K562 (cell line): ENCODE data around the gene BRCC3. TPM values are rescaled to one million over a fixed set of nuclear protein-coding genes. Genes with fewer than 3 reads are reported as not detected.
A peak's percentile ranks its signal among the peaks of the same experiment; 100 is the strongest.

Experiments
- RAD21 ChIP-seq, 2 experiments: fragments of 250-450 bp in 1 of 2; fragments of 450-650 bp in 1 of 2; sonication (Bioruptor Pico) in 1 of 2; formaldehyde crosslinking in 1 of 2; IDR thresholded peaks in 1 of 2; conservative IDR thresholded peaks in 1 of 2; 2 replicates each; pipeline versions ENCODE4 v1.4.0 to v1.8.0; 2020 to 2022; ENCODE audit warnings: mild to moderate bottlenecking in 2 of 2, moderate library complexity in 1 of 2
- ZNF263 ChIP-seq: sonication (generic); formaldehyde crosslinking; IDR thresholded peaks from 2 replicates; pipeline ENCODE4 v1.8.0; 2022; ENCODE audit warnings: mild to moderate bottlenecking, missing genetic modification reagents, borderline replicate concordance
- polyA plus RNA-seq, 8 experiments: library from polyadenylated mRNA; depleted of rRNA in 4 of 8; stranded (reverse) in 5 of 8; unstranded in 3 of 8; fragments of >200 nt; fragmentation: Nextera tagmentation in 2 of 8; fragmentation: Illumina TruSeq in 1 of 8; extraction: Ambion mirVana in 2 of 8; extraction: Trizol in 1 of 8; gene quantifications; 2 replicates each; pipeline versions ENCODE4 v1.2.1 to v1.2.3, GENCODE V29; 2011 to 2014; ENCODE audit warnings: inconsistent platforms in 1 of 8, missing spikeins in 1 of 8
- total RNA-seq, 7 experiments: library from RNA; depleted of rRNA in 6 of 7; stranded (reverse); fragments of >200 nt in 6 of 7; fragmentation: Illumina TruSeq in 2 of 7; extraction: Trizol in 2 of 7; gene quantifications; 2 replicates each; pipeline versions ENCODE4 v1.2.1 to v1.2.3, GENCODE V29; 2011 to 2021; ENCODE audit warnings: low replicate concordance in 1 of 7
- TF ChIP-seq, protein P1 (sequence below), 2 experiments: fragments of 450-650 bp; formaldehyde crosslinking in 1 of 2; IDR thresholded peaks; 2 replicates each; pipeline versions ENCODE4 v1.4.0 to v1.6.1; 2014 to 2020; ENCODE audit warnings: mild to moderate bottlenecking in 2 of 2, borderline replicate concordance in 1 of 2, low read depth in 1 of 2
- TF ChIP-seq, protein P2 (sequence below): conservative IDR thresholded peaks from 2 replicates; pipeline ENCODE4 v1.6.1; 2011; ENCODE audit warnings: low read depth, mild to moderate bottlenecking, low read length; ENCODE audit not compliant: control insufficient read depth
- TF ChIP-seq, protein P3 (sequence below): sonication (generic); formaldehyde crosslinking; IDR thresholded peaks from 2 replicates; pipeline ENCODE4 v1.8.0; 2023; ENCODE audit warnings: mild to moderate bottlenecking, missing genetic modification reagents
- TF ChIP-seq, protein P4 (sequence below): fragments of 450-650 bp; conservative IDR thresholded peaks from 2 replicates; pipeline ENCODE4 v1.6.1; 2016; ENCODE audit warnings: missing genetic modification characterization, low read depth, mild to moderate bottlenecking, missing compliant biosample characterization, moderate library complexity
- TF ChIP-seq, protein P5 (sequence below): fragments of 450-650 bp; IDR thresholded peaks from 2 replicates; pipeline ENCODE4 v1.6.1; 2016; ENCODE audit warnings: borderline replicate concordance

BRCC3 gene
- total and polyA plus RNA-seq, 9 of the 15 experiments (the other 6 are each of a cell fraction or from before 2014, with no cell fraction given): 9.6 to 44.8 (median 26.7) TPM

DNA sequence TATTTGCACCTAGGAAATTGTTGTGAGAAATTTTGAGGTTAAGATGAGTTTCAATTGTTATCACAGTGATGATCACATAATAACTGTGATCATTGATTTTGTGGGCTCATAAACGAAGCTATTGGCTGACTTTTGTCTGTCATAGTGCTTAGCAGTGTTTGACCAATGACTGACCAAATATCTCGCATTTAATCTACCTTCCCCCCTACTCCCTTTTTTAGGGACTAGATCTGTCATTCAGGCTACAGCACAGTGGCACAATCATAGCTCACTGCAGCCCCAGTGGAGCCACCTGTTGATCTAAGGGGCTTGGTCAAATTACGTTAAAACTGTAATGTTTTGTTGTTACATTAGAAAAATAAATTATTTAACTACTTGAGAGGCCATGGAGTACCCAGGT lies 43.2 kb upstream of the BRCC3 start (continued):
- TF ChIP-seq, protein P1, sequence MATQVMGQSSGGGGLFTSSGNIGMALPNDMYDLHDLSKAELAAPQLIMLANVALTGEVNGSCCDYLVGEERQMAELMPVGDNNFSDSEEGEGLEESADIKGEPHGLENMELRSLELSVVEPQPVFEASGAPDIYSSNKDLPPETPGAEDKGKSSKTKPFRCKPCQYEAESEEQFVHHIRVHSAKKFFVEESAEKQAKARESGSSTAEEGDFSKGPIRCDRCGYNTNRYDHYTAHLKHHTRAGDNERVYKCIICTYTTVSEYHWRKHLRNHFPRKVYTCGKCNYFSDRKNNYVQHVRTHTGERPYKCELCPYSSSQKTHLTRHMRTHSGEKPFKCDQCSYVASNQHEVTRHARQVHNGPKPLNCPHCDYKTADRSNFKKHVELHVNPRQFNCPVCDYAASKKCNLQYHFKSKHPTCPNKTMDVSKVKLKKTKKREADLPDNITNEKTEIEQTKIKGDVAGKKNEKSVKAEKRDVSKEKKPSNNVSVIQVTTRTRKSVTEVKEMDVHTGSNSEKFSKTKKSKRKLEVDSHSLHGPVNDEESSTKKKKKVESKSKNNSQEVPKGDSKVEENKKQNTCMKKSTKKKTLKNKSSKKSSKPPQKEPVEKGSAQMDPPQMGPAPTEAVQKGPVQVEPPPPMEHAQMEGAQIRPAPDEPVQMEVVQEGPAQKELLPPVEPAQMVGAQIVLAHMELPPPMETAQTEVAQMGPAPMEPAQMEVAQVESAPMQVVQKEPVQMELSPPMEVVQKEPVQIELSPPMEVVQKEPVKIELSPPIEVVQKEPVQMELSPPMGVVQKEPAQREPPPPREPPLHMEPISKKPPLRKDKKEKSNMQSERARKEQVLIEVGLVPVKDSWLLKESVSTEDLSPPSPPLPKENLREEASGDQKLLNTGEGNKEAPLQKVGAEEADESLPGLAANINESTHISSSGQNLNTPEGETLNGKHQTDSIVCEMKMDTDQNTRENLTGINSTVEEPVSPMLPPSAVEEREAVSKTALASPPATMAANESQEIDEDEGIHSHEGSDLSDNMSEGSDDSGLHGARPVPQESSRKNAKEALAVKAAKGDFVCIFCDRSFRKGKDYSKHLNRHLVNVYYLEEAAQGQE (IDR thresholded peaks at IDR 0.05; ENCODE audit: borderline replicate concordance): 0 out of 2 replicates have a peak, but pooled peaks have one; percentile 7
- TF ChIP-seq, protein P1 (CRISPR knock-in tag; IDR thresholded peaks at IDR 0.05; ENCODE audit: low read depth): no peak
- TF ChIP-seq, protein P2, sequence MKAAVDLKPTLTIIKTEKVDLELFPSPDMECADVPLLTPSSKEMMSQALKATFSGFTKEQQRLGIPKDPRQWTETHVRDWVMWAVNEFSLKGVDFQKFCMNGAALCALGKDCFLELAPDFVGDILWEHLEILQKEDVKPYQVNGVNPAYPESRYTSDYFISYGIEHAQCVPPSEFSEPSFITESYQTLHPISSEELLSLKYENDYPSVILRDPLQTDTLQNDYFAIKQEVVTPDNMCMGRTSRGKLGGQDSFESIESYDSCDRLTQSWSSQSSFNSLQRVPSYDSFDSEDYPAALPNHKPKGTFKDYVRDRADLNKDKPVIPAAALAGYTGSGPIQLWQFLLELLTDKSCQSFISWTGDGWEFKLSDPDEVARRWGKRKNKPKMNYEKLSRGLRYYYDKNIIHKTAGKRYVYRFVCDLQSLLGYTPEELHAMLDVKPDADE: no peak
- TF ChIP-seq ZNF263 (CRISPR knock-in tag) (no peak), RAD21 (CRISPR knock-in tag; conservative IDR thresholded peaks at IDR 0.05 in 1 of 2, IDR thresholded peaks at IDR 0.05 in 1 of 2) (0 out of 4 replicates have a peak, but pooled peaks of 1 of the 2 experiments have one; percentile 4)
- TF ChIP-seq, protein P3, sequence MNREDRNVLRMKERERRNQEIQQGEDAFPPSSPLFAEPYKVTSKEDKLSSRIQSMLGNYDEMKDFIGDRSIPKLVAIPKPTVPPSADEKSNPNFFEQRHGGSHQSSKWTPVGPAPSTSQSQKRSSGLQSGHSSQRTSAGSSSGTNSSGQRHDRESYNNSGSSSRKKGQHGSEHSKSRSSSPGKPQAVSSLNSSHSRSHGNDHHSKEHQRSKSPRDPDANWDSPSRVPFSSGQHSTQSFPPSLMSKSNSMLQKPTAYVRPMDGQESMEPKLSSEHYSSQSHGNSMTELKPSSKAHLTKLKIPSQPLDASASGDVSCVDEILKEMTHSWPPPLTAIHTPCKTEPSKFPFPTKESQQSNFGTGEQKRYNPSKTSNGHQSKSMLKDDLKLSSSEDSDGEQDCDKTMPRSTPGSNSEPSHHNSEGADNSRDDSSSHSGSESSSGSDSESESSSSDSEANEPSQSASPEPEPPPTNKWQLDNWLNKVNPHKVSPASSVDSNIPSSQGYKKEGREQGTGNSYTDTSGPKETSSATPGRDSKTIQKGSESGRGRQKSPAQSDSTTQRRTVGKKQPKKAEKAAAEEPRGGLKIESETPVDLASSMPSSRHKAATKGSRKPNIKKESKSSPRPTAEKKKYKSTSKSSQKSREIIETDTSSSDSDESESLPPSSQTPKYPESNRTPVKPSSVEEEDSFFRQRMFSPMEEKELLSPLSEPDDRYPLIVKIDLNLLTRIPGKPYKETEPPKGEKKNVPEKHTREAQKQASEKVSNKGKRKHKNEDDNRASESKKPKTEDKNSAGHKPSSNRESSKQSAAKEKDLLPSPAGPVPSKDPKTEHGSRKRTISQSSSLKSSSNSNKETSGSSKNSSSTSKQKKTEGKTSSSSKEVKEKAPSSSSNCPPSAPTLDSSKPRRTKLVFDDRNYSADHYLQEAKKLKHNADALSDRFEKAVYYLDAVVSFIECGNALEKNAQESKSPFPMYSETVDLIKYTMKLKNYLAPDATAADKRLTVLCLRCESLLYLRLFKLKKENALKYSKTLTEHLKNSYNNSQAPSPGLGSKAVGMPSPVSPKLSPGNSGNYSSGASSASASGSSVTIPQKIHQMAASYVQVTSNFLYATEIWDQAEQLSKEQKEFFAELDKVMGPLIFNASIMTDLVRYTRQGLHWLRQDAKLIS (CRISPR knock-in tag): no peak
- TF ChIP-seq, protein P4, sequence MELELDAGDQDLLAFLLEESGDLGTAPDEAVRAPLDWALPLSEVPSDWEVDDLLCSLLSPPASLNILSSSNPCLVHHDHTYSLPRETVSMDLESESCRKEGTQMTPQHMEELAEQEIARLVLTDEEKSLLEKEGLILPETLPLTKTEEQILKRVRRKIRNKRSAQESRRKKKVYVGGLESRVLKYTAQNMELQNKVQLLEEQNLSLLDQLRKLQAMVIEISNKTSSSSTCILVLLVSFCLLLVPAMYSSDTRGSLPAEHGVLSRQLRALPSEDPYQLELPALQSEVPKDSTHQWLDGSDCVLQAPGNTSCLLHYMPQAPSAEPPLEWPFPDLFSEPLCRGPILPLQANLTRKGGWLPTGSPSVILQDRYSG (tag): no peak
- TF ChIP-seq, protein P5, sequence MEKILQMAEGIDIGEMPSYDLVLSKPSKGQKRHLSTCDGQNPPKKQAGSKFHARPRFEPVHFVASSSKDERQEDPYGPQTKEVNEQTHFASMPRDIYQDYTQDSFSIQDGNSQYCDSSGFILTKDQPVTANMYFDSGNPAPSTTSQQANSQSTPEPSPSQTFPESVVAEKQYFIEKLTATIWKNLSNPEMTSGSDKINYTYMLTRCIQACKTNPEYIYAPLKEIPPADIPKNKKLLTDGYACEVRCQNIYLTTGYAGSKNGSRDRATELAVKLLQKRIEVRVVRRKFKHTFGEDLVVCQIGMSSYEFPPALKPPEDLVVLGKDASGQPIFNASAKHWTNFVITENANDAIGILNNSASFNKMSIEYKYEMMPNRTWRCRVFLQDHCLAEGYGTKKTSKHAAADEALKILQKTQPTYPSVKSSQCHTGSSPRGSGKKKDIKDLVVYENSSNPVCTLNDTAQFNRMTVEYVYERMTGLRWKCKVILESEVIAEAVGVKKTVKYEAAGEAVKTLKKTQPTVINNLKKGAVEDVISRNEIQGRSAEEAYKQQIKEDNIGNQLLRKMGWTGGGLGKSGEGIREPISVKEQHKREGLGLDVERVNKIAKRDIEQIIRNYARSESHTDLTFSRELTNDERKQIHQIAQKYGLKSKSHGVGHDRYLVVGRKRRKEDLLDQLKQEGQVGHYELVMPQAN: no peak
